GM12864 (cell line): ENCODE measurements around the gene PBRM1.

Source experiments
- DNase-seq: peaks from one replicate; pipeline ENCODE4 v3.0.0-alpha.2; 2011; ENCODE audit warnings: low read depth
- H3K4me3 ChIP-seq: 2 replicates; pipeline ENCODE4 v1.5.1; 2011; ENCODE audit warnings: mild to moderate bottlenecking, low read depth, low read length, control low read depth
- CTCF ChIP-seq: IDR thresholded peaks from 2 replicates; pipeline ENCODE4 v1.5.1; 2011; ENCODE audit warnings: low read depth, mild to moderate bottlenecking, moderate library complexity, low read length, control low read depth, inconsistent platforms; ENCODE audit errors: missing control alignments

The PBRM1 gene

DNA sequence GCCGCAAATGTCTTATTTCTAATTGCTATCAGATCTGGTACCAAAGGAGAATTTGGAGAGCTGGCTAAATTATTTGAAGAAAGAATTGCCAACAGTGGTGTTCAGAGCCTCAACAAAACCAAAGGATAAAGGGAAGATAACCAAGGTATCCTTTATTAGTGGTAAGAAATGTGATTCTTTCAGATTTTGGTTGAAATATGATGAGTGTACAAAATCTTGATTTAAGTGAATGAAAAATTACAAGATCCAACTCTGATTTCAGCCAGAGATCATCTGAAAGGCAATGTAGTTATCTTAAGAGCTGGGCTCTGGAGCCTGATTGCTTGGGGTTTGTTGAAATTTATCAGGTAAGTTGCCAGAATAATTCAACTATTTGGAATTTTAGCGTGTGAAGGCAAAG lies 4.8 kb upstream of the PBRM1 start:
- TF ChIP-seq CTCF: no peak
- no peak overlapping the region for H3K4me3 ChIP-seq
- no peak for DNase-seq

- no peak overlapping the region for H3K4me3 ChIP-seq
- no peak for DNase-seq
- TF ChIP-seq CTCF: no peak
These were observed 3.4 kb upstream of the PBRM1 start for GRCh38 chr3:52689151-52689550.

GRCh38 chr3:52688266-52688665 lies 2.6 kb upstream of the PBRM1 start:
- no peak for DNase-seq
- TF ChIP-seq CTCF: no peak

GRCh38 chr3:52685285-52685708 lies 416 bp downstream of the PBRM1 start:
- peak; percentile 66 for DNase-seq
- peak overlapping the region; percentile 88 for H3K4me3 ChIP-seq
- no peak for TF ChIP-seq CTCF

More at GRCh38 chr3:52688266-52688665, 2.6 kb upstream of the PBRM1 start:
- H3K4me3 ChIP-seq: no peak overlapping the region

DNA sequence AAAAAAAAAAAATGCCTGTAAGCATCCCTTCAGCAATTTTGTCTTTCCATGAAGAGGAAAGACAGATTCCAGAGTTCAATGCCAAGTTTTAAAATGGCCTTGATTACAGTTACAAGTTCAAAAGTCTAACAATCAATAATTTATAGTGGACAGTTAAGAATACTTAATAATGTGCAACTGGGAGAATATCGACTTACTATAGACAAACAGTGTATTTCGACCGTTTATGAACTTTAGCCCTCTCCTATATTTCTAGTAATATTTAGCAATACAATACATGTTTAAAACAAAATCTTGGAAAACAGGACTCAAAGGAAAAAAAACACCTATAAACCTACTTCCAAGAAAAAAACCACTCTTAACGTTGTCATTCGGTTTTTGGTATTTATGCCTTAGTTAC lies 1.5 kb downstream of the PBRM1 start:
- H3K4me3 ChIP-seq: peak overlapping the region; percentile 88; the same call in 1 of the 2 replicates
- TF ChIP-seq CTCF: no peak
- DNase-seq: no peak

DNA sequence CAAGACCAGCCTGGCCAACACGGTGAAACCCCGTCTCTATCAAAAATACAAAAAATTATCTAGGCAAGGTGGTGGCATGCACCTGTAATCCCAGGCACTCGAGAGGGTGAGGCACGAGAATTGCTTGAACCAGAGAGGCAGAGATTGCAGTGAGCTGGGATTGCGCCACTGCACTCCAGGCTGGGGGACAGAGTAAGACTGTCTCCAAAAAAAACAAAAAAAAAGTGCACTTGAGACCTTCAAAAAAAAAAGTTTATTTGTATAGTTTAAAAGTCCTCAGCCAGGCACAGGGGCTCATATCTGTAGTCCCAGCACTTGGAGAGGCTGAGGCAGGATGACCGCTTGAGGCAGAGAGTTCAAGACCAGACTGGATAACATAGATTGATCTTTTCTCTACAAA lies 2.1 kb downstream of the PBRM1 start:
- no peak overlapping the region for H3K4me3 ChIP-seq
- no peak for DNase-seq

More for the DNA sequence above, 2.1 kb downstream of the PBRM1 start:
- TF ChIP-seq CTCF: no peak
